HG02840 (cell line): ENCODE measurements around the gene CDHR3.

Experiments
- ATAC-seq: cut with Tn5 transposase; IDR thresholded peaks from one replicate; pipeline ENCODE4 v1.9.1; 2021; ENCODE audit warnings: mild to moderate bottlenecking, moderate library complexity, moderate number of reproducible peaks; ENCODE audit not compliant: unreplicated experiment, low FRiP score

CDHR3 gene, protein sequence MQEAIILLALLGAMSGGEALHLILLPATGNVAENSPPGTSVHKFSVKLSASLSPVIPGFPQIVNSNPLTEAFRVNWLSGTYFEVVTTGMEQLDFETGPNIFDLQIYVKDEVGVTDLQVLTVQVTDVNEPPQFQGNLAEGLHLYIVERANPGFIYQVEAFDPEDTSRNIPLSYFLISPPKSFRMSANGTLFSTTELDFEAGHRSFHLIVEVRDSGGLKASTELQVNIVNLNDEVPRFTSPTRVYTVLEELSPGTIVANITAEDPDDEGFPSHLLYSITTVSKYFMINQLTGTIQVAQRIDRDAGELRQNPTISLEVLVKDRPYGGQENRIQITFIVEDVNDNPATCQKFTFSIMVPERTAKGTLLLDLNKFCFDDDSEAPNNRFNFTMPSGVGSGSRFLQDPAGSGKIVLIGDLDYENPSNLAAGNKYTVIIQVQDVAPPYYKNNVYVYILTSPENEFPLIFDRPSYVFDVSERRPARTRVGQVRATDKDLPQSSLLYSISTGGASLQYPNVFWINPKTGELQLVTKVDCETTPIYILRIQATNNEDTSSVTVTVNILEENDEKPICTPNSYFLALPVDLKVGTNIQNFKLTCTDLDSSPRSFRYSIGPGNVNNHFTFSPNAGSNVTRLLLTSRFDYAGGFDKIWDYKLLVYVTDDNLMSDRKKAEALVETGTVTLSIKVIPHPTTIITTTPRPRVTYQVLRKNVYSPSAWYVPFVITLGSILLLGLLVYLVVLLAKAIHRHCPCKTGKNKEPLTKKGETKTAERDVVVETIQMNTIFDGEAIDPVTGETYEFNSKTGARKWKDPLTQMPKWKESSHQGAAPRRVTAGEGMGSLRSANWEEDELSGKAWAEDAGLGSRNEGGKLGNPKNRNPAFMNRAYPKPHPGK

DNA sequence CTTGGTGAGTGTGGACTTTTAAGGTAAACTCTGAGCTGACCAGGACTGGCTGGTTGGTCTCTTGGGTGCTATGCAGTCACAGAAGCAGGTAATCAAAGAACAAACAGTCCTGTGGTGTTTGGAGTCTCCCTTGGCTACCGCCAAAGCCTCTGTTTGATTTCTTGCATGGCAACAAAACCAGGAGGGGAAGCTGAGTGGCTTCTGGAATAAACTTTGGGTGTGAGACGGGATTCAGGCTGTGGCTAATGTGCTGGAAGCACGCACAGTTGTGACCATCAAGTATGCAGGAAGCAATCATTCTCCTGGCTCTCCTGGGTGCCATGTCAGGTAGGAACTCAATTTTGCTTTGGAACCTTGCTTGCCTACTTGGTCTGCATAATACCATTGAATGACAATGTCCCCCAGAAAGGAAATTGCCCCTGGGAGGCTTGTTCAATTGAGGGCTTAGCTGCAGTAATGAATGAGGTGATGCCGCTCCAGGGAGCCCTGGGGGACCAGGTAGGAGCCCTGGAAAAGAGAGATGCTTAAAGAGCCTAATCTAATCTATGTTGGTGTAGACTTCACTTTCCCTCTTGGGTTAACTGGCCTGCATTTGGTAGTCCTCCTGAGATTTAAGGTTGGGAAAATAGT is at the start of gene CDHR3:
TSS of gene CDHR3 (plus strand) at position 227 of the 630 bp plus-strand sequence. CDS start at position 282, 55 bp downstream.
- ATAC-seq, result no peak

DNA sequence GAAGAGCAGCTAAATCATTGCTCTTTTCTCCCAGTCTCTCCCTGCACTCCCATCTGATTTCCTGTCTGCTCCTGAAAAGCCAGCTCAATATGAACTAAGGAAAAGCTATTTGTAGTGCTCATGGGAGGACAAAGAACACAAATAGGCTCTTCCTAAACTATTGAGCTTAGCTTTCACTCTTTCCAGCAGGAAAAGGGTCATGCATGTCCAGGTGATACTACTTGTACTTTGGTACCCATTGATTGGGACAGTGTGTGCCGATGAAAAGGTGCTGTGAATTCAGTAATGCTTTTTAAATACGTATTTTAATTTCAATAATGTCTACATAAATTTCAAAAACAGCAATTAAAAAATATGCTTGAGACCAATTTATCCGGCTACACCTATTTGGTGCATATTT is 49.1 kb upstream of the CDHR3 start:
- ATAC-seq, result no peak

DNA sequence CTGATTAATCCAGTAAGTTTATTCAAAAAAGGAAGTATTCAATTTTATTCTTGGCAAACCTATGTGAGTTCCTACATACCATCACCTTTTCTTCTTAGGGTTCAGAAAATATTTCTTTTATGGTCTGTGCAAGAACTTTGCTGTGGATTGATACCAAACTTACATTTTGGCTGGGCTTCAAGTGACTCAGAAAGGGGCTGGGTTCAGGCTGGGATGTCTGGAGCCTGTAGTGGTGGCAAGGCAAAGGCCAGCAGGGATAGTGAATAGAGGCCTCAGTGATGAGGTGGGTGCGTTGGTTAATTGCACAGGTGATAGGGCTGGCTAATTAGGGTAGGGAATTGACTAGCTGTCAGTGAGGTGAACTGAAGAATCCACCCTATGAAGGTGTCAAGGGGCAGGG is 46.5 kb upstream of the CDHR3 start:
- no peak for ATAC-seq

DNA sequence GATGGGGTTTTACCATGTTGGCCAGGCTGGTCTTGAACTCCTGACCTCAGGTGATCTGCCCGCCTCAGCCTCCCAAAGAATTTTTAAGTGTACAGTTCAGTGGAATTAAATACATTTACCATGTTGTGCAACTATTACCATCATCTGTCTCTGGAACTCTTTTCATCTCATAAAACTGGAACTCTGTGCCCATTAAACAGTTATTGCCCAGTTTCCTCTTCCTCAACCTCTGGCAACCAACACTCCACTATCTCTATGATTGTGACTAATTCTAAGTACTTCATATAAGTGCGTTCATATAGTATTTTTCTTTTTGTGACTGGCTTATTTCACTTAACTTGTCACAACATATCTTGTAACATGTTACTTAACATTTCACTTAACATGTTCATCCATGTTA is 45.4 kb upstream of the CDHR3 start:
- no peak for ATAC-seq

DNA sequence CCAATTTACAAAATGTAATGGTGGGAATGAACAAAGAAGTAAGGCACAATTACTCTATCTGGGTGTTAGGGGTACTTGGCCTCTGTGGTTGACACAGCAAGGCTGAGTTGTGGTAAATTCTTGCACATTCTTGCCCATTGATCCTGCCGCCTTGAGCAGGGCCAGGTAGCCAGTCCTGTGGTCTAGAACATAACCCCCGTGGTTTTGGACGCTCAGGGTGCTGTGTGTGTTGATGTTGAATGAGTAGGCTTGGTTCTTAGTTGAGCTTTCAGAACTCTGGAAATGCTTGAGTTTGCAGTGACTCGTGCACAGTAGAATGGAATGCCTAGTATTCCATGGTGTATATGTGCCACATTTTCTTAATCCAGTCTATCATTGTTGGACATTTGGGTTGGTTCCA is 42.3 kb upstream of the CDHR3 start:
- no peak for ATAC-seq

DNA sequence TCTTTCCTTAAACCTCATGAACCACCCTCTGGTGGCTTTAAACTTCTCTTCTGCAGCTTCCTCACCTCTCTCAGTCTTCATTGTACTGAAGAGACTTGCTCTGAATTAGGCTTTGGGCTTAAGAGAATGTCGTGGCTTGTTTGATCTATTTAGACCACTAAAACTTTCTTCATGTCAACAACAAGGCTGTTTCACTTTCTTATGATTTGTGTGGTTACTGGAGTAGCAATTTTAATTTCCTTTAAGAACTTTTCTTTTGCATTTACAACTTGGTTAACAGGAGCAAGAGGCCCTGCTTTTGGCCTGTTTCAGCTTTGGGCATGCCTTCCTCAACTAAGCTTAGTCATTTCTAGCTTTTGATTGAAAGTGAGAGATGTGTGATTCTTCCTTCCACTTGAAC is 38.1 kb upstream of the CDHR3 start:
- no peak for ATAC-seq

DNA sequence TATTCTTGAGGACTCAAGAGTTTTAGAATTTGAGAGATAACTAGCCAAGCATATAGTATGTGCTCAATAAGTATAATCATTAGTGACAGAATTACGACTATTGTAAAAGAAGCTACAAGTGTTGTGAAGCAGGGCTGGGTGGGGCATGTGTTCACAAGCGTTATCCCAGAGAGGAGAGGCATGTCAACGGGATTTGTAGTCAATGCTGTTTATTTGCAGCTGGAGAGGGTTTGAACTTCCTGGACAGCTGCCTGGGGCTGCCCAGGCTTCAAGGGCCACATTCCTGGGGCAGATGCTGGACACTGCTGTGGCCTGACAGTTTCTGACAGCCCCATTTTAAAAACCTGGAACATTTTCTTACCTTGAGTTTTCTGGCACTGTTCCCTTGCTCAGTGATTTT is 36.9 kb upstream of the CDHR3 start:
- no peak for ATAC-seq

DNA sequence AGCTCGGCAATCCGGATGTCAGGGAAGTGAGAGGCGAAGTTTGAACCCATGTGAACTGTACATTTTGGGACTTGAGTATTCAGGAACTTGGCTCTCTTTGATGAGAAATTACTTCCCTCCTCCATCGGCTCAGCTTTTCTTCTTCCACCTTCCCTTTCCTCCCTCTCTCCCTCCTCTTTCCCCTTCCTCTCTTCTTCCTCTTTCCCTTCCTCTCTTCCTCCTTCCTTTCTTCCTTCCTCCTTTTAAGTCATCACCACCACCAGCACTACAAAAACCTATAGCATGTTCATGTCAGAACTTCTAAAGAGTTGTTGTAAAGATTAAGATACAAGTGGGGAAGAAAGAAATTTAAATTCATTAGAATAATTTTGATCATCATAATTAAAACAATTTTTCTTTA is 31.9 kb upstream of the CDHR3 start:
- ATAC-seq, result no peak

DNA sequence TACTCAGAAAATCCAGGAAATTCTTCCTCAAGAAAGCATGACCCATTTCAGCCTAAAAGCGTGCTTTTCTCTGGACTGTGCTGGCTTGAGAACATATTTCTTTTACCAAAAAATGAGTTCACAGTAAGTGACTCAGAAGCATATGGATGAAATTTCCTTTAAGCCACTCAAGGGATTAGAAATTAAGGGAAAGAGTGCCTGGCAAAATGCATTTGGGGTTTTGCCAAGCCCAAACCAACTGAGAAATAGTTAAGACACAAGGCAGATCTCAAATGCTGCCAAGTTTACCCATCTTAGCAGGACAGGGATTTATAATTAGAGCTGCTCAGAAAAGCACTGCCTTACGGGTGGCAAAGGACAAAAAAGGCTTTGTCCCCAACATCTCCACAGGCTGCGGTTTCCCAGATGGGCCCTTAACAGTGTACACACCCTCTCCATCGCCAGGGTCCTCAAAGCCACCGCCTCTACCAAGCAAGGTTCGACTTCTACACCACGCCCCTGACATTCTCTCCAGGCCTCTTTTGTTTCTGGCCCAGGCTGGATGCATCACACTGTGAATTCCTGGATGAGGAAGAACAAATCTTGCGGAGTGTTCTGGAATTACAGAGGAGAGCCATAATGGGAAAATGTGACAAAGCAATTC is 30.1 kb upstream of the CDHR3 start:
- no peak for ATAC-seq

DNA sequence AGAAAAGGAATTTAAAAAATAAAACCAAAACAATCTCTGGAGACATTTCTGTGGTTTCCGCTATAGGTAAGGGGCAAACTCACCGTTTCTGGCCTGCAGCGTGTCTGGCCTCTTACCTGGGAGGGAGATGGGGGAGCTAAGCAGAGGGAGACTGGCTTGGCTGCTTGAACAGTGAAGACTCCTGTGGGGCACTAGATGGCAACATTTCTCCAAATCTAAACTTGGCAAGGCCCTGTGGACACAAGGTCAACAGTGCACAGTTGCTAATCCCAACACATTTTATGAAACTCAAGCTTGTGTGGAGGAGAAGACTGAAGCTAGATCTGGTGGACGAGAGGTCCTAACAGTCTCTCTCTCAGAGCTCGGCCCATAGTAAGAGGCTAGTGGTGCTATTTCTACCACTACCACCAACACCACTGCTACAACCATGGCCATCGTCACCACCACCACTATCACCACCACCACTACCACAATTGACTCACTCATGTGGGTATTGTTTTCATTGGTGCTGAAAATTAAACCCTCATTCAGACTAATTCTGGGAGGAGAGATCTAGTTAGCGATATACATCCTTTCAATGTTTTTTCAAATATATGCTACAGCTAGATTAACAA is 28.4 kb upstream of the CDHR3 start:
- ATAC-seq, result no peak

DNA sequence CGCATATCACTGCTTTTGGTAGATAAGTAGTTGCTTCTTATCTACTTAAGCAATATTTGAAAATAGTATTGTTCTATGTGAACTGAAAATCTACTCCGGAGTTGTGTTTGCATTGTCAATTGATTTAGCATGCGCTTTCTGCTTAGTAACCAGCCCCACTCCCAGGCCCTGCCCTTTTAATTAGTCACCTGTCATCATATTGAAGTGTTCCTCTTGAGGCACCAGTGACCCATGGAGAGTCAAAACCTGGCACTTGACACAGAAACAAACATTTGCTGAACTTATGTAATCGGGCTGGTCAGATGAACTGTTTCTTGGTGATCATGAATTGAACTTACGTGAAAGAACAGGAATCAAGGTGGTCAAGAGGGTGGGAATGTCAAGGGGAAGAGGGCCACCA is 27.8 kb upstream of the CDHR3 start:
- no peak for ATAC-seq

DNA sequence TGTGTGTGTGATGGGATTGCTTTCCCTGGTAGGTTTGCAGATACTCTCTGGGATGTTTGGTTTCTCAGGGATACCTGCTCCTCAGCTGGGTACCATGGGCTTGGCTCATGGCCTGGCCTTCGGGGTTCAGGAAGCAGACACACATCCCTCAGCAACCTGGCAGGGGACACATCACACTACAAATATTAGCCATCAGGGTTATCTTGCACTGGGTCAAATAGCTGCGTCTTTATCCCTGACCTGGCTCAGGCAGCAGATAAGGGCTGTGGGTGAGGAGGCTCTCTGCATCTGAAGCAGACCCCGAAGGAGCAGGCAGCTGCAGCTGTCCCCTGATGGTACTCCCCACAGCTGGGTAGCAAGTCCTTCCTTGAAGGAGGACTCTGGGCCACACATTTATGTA is 25.7 kb upstream of the CDHR3 start:
- ATAC-seq, result no peak

DNA sequence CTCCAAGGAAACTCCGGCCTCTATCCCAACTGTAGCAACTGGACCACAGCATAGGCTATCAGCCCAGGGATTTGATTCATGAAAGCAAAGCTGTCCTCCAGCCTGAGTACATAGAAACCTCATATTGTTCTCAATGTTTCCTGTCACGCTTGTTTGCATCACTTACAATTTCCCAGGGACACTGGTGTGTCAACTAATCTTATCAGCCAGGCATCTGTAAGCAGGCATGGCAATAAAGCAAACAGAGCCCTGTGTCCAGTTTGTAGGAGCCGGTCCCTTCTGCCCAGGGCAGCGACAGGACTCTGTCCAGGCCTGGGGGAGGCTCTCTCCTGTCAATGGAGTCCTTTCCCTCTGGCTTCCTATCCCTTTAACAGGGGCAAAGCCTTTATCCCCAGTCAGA is 23.0 kb upstream of the CDHR3 start:
- no peak for ATAC-seq

DNA sequence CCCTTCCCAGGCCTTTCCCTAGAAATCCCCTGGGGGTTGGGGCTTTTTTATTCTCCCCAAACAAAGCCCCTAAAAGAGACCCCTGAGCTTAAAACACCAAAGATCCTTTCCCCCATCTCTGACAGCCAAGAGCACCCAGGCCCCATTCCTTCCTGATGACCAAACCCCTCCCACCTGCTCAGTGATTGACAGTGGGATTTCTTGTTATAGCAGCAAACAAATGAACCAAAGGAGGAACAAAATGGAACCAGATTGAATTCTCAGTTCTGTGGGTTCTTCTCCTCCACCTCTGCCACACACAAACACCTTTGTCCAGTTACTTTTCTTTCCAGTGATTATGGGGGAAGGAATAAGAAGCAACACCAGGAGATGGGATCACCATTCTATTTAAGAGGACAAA is 21.5 kb upstream of the CDHR3 start:
- no peak for ATAC-seq

DNA sequence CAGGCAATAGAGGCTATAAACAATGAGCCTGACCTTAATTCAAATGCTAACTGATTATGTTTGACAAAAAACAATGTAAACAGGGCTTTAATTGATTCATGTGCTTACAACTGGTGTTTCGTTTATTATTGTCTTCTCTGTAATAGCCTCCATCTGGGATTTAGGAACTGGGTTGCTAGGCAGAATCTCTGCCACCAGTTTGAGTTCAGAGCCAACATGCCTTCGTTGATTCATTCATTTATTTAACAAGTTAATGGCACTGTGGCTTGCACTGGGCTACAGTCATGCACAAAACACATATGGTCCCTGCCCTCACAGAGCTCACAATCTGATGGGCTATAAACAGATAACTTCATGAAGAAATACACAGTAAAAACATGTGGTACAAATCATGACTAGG is 19.6 kb upstream of the CDHR3 start:
- ATAC-seq, result no peak

DNA sequence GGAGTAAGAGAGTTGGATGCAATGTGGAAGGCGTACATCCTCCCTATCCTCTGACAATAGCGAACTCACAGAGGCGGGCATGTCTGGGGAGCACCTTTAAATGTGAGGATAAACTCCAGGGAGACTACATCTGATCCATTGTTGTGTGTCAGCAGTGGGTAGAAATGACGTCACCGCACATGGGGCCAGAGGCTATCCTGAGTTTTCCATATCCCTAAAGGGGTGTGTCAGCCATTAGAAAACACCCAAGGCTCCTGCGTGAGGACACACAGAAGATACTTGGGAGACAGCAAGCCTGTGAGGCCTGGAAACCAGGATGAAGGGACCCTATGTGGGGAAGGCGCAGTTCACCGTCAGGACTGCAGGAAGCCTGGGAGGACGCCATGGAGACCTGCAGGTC is 17.2 kb upstream of the CDHR3 start:
- ATAC-seq, result no peak

DNA sequence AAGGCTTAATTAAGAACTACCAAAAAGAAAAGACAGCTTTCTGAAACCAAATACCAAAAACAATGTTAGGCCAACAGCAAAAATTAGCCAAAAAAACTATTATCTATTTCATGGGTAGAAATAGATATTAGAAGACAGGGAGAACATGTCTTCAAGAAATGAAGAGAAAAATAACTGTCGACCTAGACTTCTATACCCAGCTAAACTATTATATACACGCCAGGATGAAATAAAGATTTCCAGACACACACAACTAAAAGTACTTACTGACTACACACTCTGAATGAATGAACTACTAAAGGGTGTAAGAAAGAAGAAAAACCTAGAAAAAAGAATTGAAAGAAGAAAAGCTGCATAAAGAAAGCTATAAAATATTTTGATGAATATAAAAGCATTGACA is 11.5 kb upstream of the CDHR3 start:
- no peak for ATAC-seq

DNA sequence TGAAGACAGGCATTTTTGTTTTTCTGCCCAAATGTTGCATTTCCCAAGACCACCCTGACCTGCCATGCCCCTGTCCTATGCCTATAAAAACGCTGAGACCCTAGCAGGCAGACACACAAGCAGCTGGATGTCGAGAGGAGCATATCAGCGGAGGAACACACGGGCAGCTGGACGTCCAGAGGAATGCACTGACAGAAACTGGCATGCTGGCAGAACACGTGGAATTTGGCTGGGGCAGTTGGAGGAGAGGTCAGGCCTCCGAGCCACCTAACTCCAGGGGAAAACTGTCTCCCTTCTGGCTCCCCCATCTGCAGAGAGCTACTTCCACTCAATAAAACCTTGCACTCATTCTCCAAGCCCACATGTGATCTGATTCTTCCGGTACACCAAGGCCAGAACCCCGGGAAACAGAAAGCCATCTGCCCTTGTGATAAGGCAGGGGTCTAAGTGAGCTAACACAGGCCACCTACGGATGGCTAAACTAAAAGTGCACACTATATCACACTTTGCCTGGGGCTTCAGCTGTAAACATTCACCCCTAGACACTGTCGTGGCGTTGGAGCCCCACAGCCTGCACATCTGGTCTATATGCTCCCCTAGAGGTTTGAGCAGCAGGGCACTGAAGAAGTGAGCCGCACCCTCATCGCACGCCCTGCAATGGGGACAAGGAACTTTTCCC is 10.0 kb upstream of the CDHR3 start:
- ATAC-seq, result no peak

DNA sequence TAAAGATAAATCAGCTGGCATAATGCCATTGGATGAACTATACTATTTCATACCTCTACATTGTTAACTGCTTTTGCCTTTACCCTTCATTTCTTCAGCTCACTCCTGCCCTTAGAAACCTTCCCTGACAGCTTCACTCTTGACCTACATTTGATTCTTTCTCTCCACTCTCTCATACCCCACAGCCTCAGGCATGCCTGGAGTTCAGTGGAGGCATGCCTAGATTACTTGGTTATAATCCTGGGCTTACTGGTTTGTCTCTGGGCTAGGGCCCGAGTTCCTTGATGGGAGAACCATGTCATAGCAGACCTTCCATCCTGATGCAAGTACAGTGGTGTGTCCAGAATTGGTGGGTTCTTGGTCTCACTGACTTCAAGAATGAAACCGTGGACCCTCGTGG is 8.4 kb upstream of the CDHR3 start:
- ATAC-seq, result no peak
